Suprapubic skin (tissue), 4 donors: ENCODE results near the gene IL34. TPM values are rescaled to one million over a fixed set of nuclear protein-coding genes. Genes with fewer than 3 reads are reported as not detected.

Source experiments
- DNase-seq, 2 donors: peaks; one replicate each; pipeline ENCODE4 v3.0.0-alpha.2; 2019; ENCODE audit warnings: low spot score in 2 of 2
- H3K27ac ChIP-seq: fragments of 200-600 bp; sonication (generic); one replicate; pipeline ENCODE4 v1.5.1; 2019
- H3K27me3 ChIP-seq: fragments of 200-600 bp; sonication (generic); one replicate; pipeline ENCODE4 v1.5.1; 2019
- H3K36me3 ChIP-seq: fragments of 200-600 bp; sonication (generic); one replicate; pipeline ENCODE4 v1.5.1; 2019
- H3K4me1 ChIP-seq: fragments of 200-600 bp; sonication (generic); one replicate; pipeline ENCODE4 v1.5.1; 2019
- H3K4me3 ChIP-seq: fragments of 200-600 bp; sonication (generic); one replicate; pipeline ENCODE4 v1.5.1; 2019; ENCODE audit warnings: mild to moderate bottlenecking
- H3K9me3 ChIP-seq: fragments of 200-600 bp; sonication (generic); one replicate; pipeline ENCODE4 v1.5.1; 2019
- EP300 ChIP-seq: sonication (generic); formaldehyde crosslinking; IDR thresholded peaks from one replicate; pipeline ENCODE4 v1.6.1; 2017; ENCODE audit warnings: antibody characterized with exemption
- POLR2A ChIP-seq, 2 donors: fragments of 450-650 bp; IDR thresholded peaks; one replicate each; pipeline ENCODE4 v1.6.1; 2017; ENCODE audit warnings: antibody characterized with exemption in 2 of 2, mild to moderate bottlenecking in 2 of 2, moderate library complexity in 2 of 2
- POLR2AphosphoS5 ChIP-seq, 3 donors: sonication (generic); formaldehyde crosslinking; IDR thresholded peaks; one replicate each; pipeline ENCODE4 v1.6.1; 2017; ENCODE audit warnings: antibody characterized with exemption in 3 of 3
- WGBS: methylation state at CpG from one replicate; pipeline ENCODE4 v1.1.5; 2018; 5-methylcytosine and 5-hydroxymethylcytosine counted together
- total RNA-seq, 4 donors: library from RNA; depleted of rRNA; stranded (reverse); fragments of >200 nt; gene quantifications; one replicate each; pipeline ENCODE4 v1.1.0, GENCODE V29; 2016
- TF ChIP-seq, protein P1 (sequence below), 2 donors: fragments of 200-600 bp in 1 of 2; fragments of 450-650 bp in 1 of 2; sonication (generic) in 1 of 2; IDR thresholded peaks; one replicate each; pipeline ENCODE4 v1.5.1; 2016 to 2019; ENCODE audit warnings: antibody characterized with exemption in 2 of 2, mild to moderate bottlenecking in 1 of 2, moderate library complexity in 1 of 2

Gene IL34
- total RNA-seq, 4 donors from 2014 or later, result 64.2 to 187 (median 92.5) TPM

GRCh38 chr16:70608521-70608920, 37.8 kb upstream of the IL34 start:
- Histone ChIP-seq H3K9me3 (no peaks in the 10 kb centered on the region), H3K27me3 (no peaks in the 10 kb centered on the region), H3K27ac (no peak overlapping the region), H3K4me1 (peaks cover 28% of the 10 kb centered on the region), H3K4me3 (no peak overlapping the region), H3K36me3 (no peaks in the 10 kb centered on the region)
- WGBS, result 55% methylated on average over 7 of the region's 7 CpGs
- no peak for DNase-seq
- TF ChIP-seq POLR2A (IDR thresholded peaks at IDR 0.05) (no peak), POLR2AphosphoS5 (IDR thresholded peaks at IDR 0.05) (no peak)

- 83% methylated on average over 18 of the region's 18 CpGs for WGBS
- Histone ChIP-seq H3K4me1 (peaks cover 30% of the 10 kb centered on the region), H3K9me3 (no peaks in the 10 kb centered on the region), H3K36me3 (no peaks in the 10 kb centered on the region), H3K27me3 (no peaks in the 10 kb centered on the region), H3K4me3 (no peak overlapping the region), H3K27ac (no peak overlapping the region)
- no peak for DNase-seq
- TF ChIP-seq, protein P1, sequence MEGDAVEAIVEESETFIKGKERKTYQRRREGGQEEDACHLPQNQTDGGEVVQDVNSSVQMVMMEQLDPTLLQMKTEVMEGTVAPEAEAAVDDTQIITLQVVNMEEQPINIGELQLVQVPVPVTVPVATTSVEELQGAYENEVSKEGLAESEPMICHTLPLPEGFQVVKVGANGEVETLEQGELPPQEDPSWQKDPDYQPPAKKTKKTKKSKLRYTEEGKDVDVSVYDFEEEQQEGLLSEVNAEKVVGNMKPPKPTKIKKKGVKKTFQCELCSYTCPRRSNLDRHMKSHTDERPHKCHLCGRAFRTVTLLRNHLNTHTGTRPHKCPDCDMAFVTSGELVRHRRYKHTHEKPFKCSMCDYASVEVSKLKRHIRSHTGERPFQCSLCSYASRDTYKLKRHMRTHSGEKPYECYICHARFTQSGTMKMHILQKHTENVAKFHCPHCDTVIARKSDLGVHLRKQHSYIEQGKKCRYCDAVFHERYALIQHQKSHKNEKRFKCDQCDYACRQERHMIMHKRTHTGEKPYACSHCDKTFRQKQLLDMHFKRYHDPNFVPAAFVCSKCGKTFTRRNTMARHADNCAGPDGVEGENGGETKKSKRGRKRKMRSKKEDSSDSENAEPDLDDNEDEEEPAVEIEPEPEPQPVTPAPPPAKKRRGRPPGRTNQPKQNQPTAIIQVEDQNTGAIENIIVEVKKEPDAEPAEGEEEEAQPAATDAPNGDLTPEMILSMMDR (IDR thresholded peaks at IDR 0.05), result no peak
- TF ChIP-seq EP300 (no peak), POLR2AphosphoS5 (IDR thresholded peaks at IDR 0.05) (no peak), POLR2A (IDR thresholded peaks at IDR 0.05) (no peak)
Observed at GRCh38 chr16:70610273-70611223, 35.8 kb upstream of the IL34 start.

- no peaks in the 10 kb centered on the region for H3K27me3 ChIP-seq
- no peak overlapping the region for H3K27ac ChIP-seq
- H3K4me3 ChIP-seq, result no peak overlapping the region
- WGBS, result 87% methylated on average over 5 of the region's 5 CpGs
- H3K4me1 ChIP-seq, result peaks cover 34% of the 10 kb centered on the region
- H3K9me3 ChIP-seq, result no peaks in the 10 kb centered on the region
- TF ChIP-seq, protein P1 (IDR thresholded peaks at IDR 0.05), result no peak
- TF ChIP-seq EP300 (no peak), POLR2A (IDR thresholded peaks at IDR 0.05) (no peak), POLR2AphosphoS5 (IDR thresholded peaks at IDR 0.05) (no peak)
- DNase-seq, result no peak
- no peaks in the 10 kb centered on the region for H3K36me3 ChIP-seq
Observed at GRCh38 chr16:70611224-70611598, 35.1 kb upstream of the IL34 start.

GRCh38 chr16:70611785-70612303, 34.5 kb upstream of the IL34 start:
- TF ChIP-seq, protein P1 (IDR thresholded peaks at IDR 0.05), result no peak
- TF ChIP-seq EP300, result no peak

DNA sequence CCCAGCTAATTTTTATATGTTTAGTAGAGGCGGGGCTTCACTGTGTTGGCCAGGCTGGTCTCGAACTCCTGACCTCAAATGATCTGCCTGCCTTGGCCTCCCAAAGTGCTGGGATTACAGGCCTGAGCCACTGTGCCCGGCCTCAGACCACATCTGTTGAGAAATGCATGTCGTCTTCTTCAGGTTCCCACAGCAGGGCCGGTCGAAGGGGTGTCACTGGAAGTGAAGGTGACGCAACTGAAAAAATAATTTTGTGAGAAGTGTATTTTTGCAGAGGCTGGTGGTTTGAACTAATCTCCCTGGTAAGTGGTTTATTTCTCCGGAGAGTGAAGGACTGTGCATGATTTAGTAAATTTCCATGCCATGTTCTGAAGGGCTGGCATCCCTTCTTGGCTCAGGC, 33.4 kb upstream of the IL34 start:
- no peak for DNase-seq
- H3K27me3 ChIP-seq, result no peaks in the 10 kb centered on the region
- WGBS, result 88% methylated on average over 8 of the region's 8 CpGs
- TF ChIP-seq POLR2AphosphoS5 (IDR thresholded peaks at IDR 0.05) (no peak), POLR2A (IDR thresholded peaks at IDR 0.05) (no peak), EP300 (no peak)
- TF ChIP-seq, protein P1 (IDR thresholded peaks at IDR 0.05), result no peak
- no peaks in the 10 kb centered on the region for H3K9me3 ChIP-seq
- no peaks in the 10 kb centered on the region for H3K36me3 ChIP-seq
- H3K4me3 ChIP-seq, result no peak overlapping the region
- H3K4me1 ChIP-seq, result peaks cover 34% of the 10 kb centered on the region
- H3K27ac ChIP-seq, result no peak overlapping the region

More at GRCh38 chr16:70611785-70612303, 34.5 kb upstream of the IL34 start:
- no peaks in the 10 kb centered on the region for H3K36me3 ChIP-seq
- H3K27me3 ChIP-seq, result no peaks in the 10 kb centered on the region
- DNase-seq, result no peak
- H3K4me3 ChIP-seq, result no peak overlapping the region
- WGBS, result 94% methylated on average over 2 of the region's 4 CpGs
- no peaks in the 10 kb centered on the region for H3K9me3 ChIP-seq
- H3K4me1 ChIP-seq, result peaks cover 34% of the 10 kb centered on the region
- no peak overlapping the region for H3K27ac ChIP-seq
